ENCODE data around the gene PIP4K2A.

- TF ChIP-seq, protein P1, sequence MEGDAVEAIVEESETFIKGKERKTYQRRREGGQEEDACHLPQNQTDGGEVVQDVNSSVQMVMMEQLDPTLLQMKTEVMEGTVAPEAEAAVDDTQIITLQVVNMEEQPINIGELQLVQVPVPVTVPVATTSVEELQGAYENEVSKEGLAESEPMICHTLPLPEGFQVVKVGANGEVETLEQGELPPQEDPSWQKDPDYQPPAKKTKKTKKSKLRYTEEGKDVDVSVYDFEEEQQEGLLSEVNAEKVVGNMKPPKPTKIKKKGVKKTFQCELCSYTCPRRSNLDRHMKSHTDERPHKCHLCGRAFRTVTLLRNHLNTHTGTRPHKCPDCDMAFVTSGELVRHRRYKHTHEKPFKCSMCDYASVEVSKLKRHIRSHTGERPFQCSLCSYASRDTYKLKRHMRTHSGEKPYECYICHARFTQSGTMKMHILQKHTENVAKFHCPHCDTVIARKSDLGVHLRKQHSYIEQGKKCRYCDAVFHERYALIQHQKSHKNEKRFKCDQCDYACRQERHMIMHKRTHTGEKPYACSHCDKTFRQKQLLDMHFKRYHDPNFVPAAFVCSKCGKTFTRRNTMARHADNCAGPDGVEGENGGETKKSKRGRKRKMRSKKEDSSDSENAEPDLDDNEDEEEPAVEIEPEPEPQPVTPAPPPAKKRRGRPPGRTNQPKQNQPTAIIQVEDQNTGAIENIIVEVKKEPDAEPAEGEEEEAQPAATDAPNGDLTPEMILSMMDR (IDR thresholded peaks at IDR 0.05; ENCODE audit: insufficient read depth, low read length, poor library complexity, severe bottlenecking) = no peak
- TF ChIP-seq EZH2phosphoT487 (conservative IDR thresholded peaks at IDR 0.05; ENCODE audit: low read length) = no peak
Measured at GRCh38 chr10:22518167-22518724, 196.1 kb downstream of the PIP4K2A start.
